ENCODE results near the gene BEND2.

The BEND2 gene

GRCh38 chrX:18149454-18149853 is 71.2 kb downstream of the BEND2 start:
- no peak overlapping the region for H3K4me3 ChIP-seq (ENCODE audit: low read length)
- peak; percentile 6 for DNase-seq (ENCODE audit: low read depth)
- TF ChIP-seq, protein P1, sequence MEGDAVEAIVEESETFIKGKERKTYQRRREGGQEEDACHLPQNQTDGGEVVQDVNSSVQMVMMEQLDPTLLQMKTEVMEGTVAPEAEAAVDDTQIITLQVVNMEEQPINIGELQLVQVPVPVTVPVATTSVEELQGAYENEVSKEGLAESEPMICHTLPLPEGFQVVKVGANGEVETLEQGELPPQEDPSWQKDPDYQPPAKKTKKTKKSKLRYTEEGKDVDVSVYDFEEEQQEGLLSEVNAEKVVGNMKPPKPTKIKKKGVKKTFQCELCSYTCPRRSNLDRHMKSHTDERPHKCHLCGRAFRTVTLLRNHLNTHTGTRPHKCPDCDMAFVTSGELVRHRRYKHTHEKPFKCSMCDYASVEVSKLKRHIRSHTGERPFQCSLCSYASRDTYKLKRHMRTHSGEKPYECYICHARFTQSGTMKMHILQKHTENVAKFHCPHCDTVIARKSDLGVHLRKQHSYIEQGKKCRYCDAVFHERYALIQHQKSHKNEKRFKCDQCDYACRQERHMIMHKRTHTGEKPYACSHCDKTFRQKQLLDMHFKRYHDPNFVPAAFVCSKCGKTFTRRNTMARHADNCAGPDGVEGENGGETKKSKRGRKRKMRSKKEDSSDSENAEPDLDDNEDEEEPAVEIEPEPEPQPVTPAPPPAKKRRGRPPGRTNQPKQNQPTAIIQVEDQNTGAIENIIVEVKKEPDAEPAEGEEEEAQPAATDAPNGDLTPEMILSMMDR (IDR thresholded peaks at IDR 0.05; ENCODE audit: insufficient read depth, low read depth, low read length, missing control alignments) = no peak

DNA sequence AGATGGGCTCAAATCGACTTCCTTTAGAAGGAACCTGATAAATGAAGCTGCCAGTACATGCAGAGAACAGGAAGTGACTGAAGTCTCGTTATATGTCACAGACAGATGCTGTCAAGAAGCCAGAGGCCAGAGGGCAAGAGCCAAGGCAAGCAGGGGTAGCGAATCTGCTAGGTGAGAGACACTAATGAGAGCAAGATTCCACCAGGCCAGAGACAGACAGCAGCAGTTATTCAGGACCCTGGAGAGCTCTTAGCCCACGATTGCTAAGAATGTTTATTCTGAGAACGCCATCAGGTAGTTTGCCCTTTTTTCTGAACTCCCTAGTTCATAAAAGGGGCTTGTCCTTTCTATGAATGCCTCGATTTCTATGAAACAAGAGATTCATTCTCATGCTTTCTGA is 73.7 kb downstream of the BEND2 start:
- TF ChIP-seq, protein P1 (IDR thresholded peaks at IDR 0.05; ENCODE audit: insufficient read depth, low read depth, low read length, missing control alignments) = no peak
- no peak overlapping the region for H3K4me3 ChIP-seq (ENCODE audit: low read length)
- DNase-seq (ENCODE audit: low read depth) = peak; percentile 38

- no peak for DNase-seq (ENCODE audit: low read depth)
- TF ChIP-seq, protein P1 (IDR thresholded peaks at IDR 0.05; ENCODE audit: insufficient read depth, low read depth, low read length, missing control alignments) = no peak
- no peak overlapping the region for H3K4me3 ChIP-seq (ENCODE audit: low read length)
Observed at GRCh38 chrX:18146009-18146408, 74.7 kb downstream of the BEND2 start.

- TF ChIP-seq, protein P1 (IDR thresholded peaks at IDR 0.05; ENCODE audit: insufficient read depth, low read depth, low read length, missing control alignments) = no peak
- no peak for DNase-seq (ENCODE audit: low read depth)
- no peak overlapping the region for H3K4me3 ChIP-seq (ENCODE audit: low read length)
Observed at GRCh38 chrX:18136816-18137215, 83.9 kb downstream of the BEND2 start.

- H3K4me3 ChIP-seq (ENCODE audit: low read length) = no peak overlapping the region
- TF ChIP-seq, protein P1 (IDR thresholded peaks at IDR 0.05; ENCODE audit: insufficient read depth, low read depth, low read length, missing control alignments) = no peak
- no peak for DNase-seq (ENCODE audit: low read depth)
Observed at GRCh38 chrX:18133605-18134004, 87.1 kb downstream of the BEND2 start.

DNA sequence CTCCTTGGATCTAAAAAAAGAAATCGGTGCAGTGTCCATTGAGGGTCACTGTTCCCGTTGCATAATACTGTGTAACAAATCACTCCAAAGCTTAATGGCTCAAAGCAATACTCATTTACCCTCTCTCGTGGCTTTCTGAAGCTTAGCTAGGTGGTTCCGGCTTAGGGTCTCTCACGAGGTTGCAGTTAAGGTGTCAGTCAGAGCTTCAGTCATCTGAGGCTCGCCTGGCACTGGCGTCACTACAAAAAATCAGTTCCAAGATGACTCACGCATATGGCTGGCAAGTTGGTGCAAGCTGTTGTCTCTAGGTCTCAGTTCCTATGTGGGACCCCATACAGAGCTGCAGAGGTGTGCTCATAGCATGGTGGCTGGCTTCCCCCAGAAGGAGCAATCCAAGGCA is 91.0 kb downstream of the BEND2 start:
- TF ChIP-seq, protein P1 (IDR thresholded peaks at IDR 0.05; ENCODE audit: insufficient read depth, low read depth, low read length, missing control alignments) = no peak
- H3K4me3 ChIP-seq (ENCODE audit: low read length) = no peak overlapping the region
- DNase-seq (ENCODE audit: low read depth) = no peak

DNA sequence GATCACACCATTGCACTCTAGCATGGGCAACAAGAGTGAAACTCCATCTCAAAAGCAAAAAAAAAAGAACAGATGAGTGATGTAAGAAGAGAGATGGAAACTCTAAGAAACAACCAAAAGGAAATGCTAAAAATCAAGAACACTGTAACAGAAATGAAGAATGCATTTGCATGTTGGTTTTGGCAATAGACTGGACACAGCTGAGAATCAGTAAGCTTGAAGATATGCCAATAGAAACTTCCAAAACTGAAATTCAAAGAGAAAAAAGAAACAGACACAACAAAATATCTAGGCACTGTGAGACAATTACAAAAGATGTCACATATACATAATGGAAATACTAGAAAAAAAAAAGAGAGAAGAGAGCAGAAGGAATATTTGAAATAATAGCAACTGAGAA is 93.7 kb downstream of the BEND2 start:
- H3K4me3 ChIP-seq (ENCODE audit: low read length) = no peak overlapping the region
- no peak for DNase-seq (ENCODE audit: low read depth)
- TF ChIP-seq, protein P1 (IDR thresholded peaks at IDR 0.05; ENCODE audit: insufficient read depth, low read depth, low read length, missing control alignments) = no peak

Measured in epithelial cell of esophagus (primary cell).